Activated CD8-positive, alpha-beta T cell treated with anti-CD3 and anti-CD28 coated beads for 36 hours (primary cell): ENCODE data around the gene SPTSSB. TPM values are rescaled to one million over a fixed set of nuclear protein-coding genes. Genes with fewer than 3 reads are reported as not detected.

Source experiments
- ATAC-seq: fragments of 200-7000 bp; cut with Tn5 transposase; one replicate; pipeline ENCODE4 v1.10.0; 2021; ENCODE audit warnings: mild to moderate bottlenecking, moderate library complexity
- CTCF ChIA-PET: fragments of 350-600 bp; sonication (Branson Sonifier 250); formaldehyde crosslinking; loops from one replicate; lab custom pipeline; 2021; ENCODE audit warnings: antibody characterized with exemption; lab: Charles Lee
- POLR2A ChIA-PET: fragments of 350-600 bp; sonication (Branson Sonifier 250); formaldehyde crosslinking; loops from one replicate; lab custom pipeline; 2021; ENCODE audit warnings: antibody characterized with exemption; lab: Charles Lee
- DNase-seq: peaks from one replicate; pipeline ENCODE4 v3.0.0-alpha.2; 2020
- H3K27ac Mint-ChIP-seq: one replicate; pipeline ENCODE4 v1.8.0; 2021; ENCODE audit warnings: mild to moderate bottlenecking, mixed read lengths
- H3K27me3 Mint-ChIP-seq: one replicate; pipeline ENCODE4 v1.8.0; 2021; ENCODE audit warnings: mixed read lengths
- H3K36me3 Mint-ChIP-seq: one replicate; pipeline ENCODE4 v1.8.0; 2021; ENCODE audit warnings: low read depth, mixed read lengths
- H3K4me1 Mint-ChIP-seq: one replicate; pipeline ENCODE4 v1.8.0; 2021; ENCODE audit warnings: low read depth, mixed read lengths
- H3K4me3 Mint-ChIP-seq: one replicate; pipeline ENCODE4 v1.8.0; 2021; ENCODE audit warnings: mild to moderate bottlenecking, moderate library complexity, mixed read lengths
- H3K9me3 Mint-ChIP-seq: one replicate; pipeline ENCODE4 v1.8.0; 2021; ENCODE audit warnings: mixed read lengths
- intact Hi-C: fragments of 100-400 bp; cut with micrococcal nuclease; formaldehyde crosslinking; loops from one replicate; pipeline ENCODE4 v1.10.0; 2022
- total RNA-seq, 2 experiments: library from RNA; stranded (reverse); gene quantifications; one replicate each; pipeline ENCODE4 v1.2.3, GENCODE V29; 2021
- TF ChIP-seq, protein P1 (sequence below): fragments of 200-600 bp; IDR thresholded peaks from one replicate; pipeline ENCODE4 v1.8.0; 2022; ENCODE audit warnings: antibody characterized with exemption, mild to moderate bottlenecking

Gene SPTSSB
- total RNA-seq, 2 experiments from 2014 or later = not detected

DNA sequence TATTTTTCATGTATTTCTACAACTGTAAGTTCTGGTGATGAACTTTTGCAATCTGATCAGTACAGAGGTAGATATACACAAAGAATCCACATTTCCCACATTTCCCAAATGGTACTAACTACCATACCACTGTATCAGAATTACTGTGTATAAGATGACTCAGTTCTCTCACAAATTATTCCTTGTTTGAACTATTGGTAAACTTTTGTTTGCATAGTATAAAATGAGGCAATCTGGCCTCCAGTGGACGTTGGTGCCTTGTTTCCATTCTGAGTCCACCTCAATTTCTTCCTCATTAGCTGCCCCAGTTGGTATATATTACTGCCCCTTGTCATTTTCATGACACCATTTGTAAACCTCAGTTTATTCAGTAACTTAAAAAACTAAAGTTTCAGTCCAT lies 38.5 kb downstream of the SPTSSB start:
- intact Hi-C loops = no loop called here
- Mint-ChIP-seq H3K27me3 (peaks cover 12% of the 10 kb centered on the region), H3K36me3 (no peaks in the 10 kb centered on the region), H3K4me3 (no peak overlapping the region), H3K27ac (no peak overlapping the region), H3K9me3 (no peaks in the 10 kb centered on the region), H3K4me1 (peaks cover 2% of the 10 kb centered on the region)
- TF ChIP-seq, protein P1, sequence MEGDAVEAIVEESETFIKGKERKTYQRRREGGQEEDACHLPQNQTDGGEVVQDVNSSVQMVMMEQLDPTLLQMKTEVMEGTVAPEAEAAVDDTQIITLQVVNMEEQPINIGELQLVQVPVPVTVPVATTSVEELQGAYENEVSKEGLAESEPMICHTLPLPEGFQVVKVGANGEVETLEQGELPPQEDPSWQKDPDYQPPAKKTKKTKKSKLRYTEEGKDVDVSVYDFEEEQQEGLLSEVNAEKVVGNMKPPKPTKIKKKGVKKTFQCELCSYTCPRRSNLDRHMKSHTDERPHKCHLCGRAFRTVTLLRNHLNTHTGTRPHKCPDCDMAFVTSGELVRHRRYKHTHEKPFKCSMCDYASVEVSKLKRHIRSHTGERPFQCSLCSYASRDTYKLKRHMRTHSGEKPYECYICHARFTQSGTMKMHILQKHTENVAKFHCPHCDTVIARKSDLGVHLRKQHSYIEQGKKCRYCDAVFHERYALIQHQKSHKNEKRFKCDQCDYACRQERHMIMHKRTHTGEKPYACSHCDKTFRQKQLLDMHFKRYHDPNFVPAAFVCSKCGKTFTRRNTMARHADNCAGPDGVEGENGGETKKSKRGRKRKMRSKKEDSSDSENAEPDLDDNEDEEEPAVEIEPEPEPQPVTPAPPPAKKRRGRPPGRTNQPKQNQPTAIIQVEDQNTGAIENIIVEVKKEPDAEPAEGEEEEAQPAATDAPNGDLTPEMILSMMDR = no peak
- ChIA-PET CTCF (no interaction called here), POLR2A (no interaction called here)
- no peak for ATAC-seq
- DNase-seq = no peak

DNA sequence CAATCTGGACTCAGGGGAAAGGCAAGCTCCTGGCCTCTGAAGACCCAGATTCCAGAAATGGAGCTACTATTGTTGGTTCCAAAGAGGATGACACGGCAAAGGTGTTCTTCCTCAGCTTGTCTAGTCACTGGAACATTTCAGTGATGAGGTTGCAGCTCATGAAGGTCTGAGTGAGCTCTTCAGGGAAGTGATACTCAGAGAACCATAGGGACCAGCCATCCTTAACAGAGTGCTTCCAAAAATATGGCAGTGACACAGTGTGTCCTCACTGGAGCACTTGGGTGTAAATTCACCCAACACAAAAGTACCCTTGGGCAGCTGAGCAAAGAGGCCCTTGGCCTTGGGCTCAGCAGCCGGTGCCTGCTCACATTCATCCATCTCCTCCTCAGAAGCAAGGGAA lies 46.3 kb downstream of the SPTSSB start:
- Mint-ChIP-seq H3K4me1 (no peaks in the 10 kb centered on the region), H3K4me3 (no peak overlapping the region), H3K9me3 (peaks cover 7% of the 10 kb centered on the region), H3K27ac (no peak overlapping the region), H3K27me3 (peaks cover 4% of the 10 kb centered on the region), H3K36me3 (peaks cover 2% of the 10 kb centered on the region)
- ChIA-PET POLR2A (no interaction called here), CTCF (no interaction called here)
- ATAC-seq (no peak), DNase-seq (no peak)
- intact Hi-C loops = no loop called here
- TF ChIP-seq, protein P1 = no peak

DNA sequence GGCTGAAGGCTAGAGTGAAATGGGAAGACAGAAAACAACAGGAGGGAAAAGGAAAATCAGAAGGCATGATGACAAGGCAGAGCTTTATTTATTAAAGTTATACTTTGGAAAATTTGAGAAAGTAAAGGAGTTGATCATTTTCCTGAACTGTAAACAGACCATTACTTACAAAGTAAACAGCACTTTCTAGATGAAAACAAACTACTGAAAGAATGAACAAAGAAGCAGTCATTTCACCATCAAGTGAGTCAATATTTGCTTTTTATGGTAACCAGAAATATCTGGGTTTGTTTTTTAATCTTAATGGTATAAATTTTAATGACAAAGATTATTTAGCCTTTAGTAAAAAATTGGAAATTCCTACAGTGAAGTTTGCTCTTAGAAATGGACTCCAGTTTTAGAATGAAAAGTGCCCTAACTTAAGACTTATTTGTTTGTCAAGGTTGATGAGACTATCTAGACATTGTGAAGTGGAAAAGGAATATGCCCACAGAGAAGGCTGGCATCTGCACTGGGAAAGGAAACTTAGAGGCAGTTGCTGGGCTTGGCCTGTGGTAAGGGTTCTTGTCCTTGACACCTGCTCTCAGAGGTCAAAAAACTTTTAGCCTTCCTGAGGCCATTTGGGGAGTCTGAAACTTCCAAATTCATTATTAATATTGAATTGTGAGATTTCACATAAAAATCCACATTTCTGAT lies 47.2 kb downstream of the SPTSSB start:
- ChIA-PET CTCF (interaction anchor here (0.9 kb wide), 1 partner anchor 49 kb away, joined by 4 read pairs; no protein-coding TSS in a partner anchor), POLR2A (no interaction called here)
- TF ChIP-seq, protein P1 = no peak
- H3K27ac Mint-ChIP-seq = no peak overlapping the region
- peaks cover 2% of the 10 kb centered on the region for H3K36me3 Mint-ChIP-seq
- no peaks in the 10 kb centered on the region for H3K4me1 Mint-ChIP-seq
- peaks cover 7% of the 10 kb centered on the region for H3K9me3 Mint-ChIP-seq
- no peaks in the 10 kb centered on the region for H3K27me3 Mint-ChIP-seq
- no peak overlapping the region for H3K4me3 Mint-ChIP-seq
- intact Hi-C loops = no loop called here
- no peak for ATAC-seq
- DNase-seq = no peak

DNA sequence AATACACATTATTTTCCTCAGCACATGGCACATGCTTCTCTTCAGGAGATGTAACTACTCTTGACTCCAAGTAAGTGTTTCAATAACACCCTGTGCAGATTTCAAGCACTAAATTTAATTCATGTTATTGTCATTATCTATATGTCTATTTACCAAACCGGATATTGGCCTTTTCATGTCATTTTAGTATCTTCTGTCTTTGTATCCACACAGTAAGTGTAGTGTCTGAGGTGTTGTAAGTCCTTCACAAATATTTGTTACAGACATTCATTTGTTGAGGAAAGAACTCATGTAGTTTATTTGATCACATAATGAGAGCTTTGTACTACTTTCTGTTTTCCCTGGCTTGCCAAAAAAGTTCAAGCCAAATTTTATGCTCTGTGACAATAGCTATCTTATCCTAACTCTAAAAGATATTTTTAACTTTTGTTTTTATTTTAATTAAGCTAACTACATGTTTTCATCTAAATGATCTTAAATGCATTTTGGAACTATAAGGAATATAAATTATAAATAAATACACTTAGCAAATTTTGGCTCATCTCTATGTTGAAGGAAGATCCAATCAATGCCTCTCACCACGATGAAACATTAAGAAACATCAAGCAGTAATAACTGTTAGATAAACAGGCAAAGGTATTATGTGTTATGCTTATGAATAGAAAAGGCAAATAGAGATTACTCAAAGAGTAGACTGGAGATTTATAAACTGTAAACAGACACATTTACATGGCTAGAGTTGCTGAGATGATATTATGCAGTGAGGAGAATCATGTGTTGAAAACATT lies 48.3 kb downstream of the SPTSSB start:
- ATAC-seq = no peak
- CTCF ChIA-PET = no interaction called here
- POLR2A ChIA-PET = no interaction called here

More for the DNA sequence above, 48.3 kb downstream of the SPTSSB start:
- no peak overlapping the region for H3K4me3 Mint-ChIP-seq
- H3K36me3 Mint-ChIP-seq = peaks cover 2% of the 10 kb centered on the region
- no peak overlapping the region for H3K27ac Mint-ChIP-seq
- no peaks in the 10 kb centered on the region for H3K27me3 Mint-ChIP-seq
- intact Hi-C loops = no loop called here
- peaks cover 7% of the 10 kb centered on the region for H3K9me3 Mint-ChIP-seq
- H3K4me1 Mint-ChIP-seq = no peaks in the 10 kb centered on the region
- TF ChIP-seq, protein P1 = no peak
- DNase-seq = no peak
